GM18505 (cell line): Measurements from ENCODE around the gene SLFN5.
"Not testable (repeated sequence)": the region's sequence is repeated elsewhere in the genome, so short reads cannot be mapped to it uniquely, and the experiment has no call there.

ENCODE experiments used
- ATAC-seq: cut with Tn5 transposase; IDR thresholded peaks from one replicate; pipeline ENCODE4 v1.9.1; 2021; ENCODE audit not compliant: unreplicated experiment
- POLR2A ChIP-seq: IDR thresholded peaks from 4 replicates; pipeline ENCODE4 v1.6.1; 2011; ENCODE audit warnings: borderline replicate concordance; ENCODE audit not compliant: insufficient read depth, insufficient read length; ENCODE audit errors: extremely low read depth

Gene SLFN5

DNA sequence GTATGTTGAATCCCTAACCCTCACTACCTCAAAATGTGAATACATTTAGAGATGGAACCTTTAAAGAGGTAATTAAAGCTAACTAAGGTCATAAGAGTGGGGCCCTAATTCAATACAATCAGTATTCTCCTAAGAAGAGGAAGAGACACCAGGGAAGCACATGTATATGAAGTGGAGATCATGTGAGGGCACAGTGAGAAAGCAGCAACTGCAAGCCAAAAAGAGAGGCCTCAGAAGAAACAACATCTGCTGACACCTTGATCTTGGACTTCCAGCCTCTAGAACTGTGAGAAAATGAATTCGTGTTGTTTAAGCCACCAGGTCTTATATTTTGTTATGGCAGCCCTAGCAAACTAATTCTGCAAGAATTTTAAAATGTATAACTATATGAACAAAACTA, 13.2 kb upstream of the SLFN5 start:
- no peak for ATAC-seq
- no peak for TF ChIP-seq POLR2A

DNA sequence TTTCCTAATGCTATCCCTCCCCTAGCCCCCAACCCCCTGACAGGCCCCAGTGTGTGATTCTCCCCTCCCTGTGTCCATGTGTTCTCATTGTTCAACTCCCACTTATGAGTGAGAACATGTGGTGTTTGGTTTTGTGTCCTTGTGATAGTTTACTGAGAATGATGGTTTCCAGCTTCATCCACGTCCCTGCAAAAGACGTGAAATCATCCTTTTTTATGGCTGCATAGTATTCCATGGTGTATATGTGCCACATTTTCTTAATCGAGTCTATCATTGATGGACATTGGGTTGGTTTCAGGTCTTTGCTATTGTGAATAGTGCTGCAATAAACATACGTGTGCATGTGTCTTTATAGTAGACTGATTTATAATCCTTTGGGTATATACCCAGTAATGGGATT, 8.6 kb upstream of the SLFN5 start:
- not testable (repeated sequence) for ATAC-seq

DNA sequence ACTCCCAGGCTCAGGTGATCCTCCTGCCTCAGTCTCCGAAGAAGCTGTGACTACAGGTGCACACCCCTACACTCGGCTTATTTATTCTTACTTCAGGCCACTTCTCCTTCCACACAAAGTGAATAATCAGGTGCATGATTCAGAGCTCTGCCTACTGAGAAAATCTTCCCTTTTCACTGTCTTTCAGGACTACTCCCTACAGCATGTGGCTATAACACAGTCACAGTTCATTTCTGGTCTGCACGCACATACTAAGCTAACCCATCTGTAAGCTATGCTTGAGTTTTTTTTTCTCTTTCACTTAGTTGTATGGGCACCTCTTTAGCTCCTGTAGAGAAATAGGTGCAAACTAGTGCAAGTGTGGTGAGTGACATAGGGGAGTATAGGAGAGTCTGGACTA, 7.6 kb upstream of the SLFN5 start:
- no peak for ATAC-seq
- no peak for TF ChIP-seq POLR2A

DNA sequence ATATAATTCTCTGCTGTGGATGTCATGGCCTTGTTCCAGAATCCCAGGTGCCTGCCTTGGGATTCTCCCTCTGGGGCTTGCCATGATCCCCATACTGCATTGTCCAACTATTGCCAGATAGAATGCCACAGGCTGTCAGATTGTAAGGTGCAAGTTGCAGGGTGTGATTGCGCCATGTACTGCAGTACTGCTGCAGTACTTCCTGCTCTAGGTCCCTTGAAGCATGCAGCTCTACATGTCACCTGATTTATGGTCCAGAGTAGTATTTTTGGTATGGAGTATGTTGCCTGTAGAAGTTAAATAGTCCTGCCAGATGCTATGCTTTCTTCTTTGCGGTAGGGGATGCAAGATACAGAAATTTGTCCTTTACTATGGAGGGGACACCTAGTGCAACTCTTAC, 7.0 kb upstream of the SLFN5 start:
- no peak for TF ChIP-seq POLR2A
- ATAC-seq: no peak

DNA sequence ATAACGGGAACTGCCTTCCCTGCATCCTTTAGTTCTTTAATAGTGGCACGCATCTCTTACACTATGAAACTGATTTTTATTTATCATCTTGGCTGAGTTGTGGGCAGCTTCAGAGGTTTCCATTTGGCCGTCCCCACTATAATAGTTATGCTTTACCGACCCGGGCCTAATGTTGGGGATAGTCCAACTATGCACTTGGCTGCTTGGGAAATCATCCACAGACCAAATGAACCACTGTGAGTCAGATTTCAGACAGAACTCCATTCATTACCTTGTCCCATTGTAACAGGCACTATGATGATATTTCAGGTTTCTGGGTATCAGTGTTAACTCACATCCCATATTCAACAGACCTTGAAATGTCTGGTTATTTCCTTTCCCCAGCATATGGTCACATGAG, 6.1 kb upstream of the SLFN5 start:
- no peak for TF ChIP-seq POLR2A
- ATAC-seq: no peak

DNA sequence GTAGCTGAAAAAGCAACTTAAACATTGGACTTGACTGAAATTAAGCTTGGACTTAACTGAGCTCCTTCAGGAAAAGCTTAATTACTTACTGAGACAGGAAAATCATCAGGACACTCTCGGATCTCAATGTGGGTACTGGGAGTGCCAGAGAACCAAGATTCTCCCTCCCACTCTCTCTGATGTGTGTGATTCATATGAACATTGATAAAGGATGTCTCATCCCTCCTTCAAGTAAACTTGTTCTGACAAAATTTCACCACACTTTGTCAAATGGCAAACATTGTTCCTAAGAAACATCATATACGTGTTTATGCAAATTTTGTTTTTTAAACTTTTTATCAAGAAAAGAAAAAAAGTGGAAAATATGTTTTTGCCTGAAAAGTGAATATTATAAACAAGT, 4.1 kb upstream of the SLFN5 start:
- TF ChIP-seq POLR2A: no peak
- ATAC-seq: no peak

DNA sequence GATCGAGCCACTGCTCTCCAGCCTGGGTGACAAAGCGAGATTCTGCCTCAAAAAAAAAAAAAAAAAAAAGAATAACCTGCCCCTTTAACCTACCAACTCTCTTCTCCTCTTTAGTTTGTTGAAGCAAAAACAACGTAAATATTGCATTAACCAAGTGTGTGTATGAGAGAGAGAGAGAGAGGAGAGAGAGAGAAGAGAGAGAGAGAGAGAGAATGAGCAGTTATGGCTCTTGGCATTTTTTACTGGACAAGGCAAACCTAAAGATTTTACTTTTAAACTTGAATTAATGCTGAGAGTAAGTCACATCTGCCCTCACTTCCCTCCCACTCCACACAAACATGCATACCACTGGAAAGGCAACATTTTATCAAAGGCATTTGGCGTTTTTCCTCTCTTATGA, 3.0 kb upstream of the SLFN5 start:
- no peak for TF ChIP-seq POLR2A
- ATAC-seq: no peak

DNA sequence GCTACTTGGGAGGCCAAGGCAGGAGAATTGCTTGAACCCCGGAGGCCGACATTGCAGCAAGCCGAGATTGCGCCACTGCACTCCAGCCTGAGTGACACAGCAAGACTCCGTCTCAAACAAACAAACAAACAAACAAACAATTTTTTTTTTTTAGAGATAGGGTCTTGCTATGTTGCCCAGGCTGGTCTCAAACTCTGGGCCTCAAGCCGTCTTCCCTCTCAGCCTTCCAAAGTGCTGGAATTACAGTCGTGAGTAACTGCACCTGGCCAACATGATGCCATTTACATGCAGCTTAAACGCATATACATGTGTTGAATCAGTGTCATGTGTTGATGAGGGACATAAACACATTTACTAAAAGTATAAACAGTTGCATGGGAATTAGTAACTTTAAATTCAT, 2.0 kb upstream of the SLFN5 start:
- no peak for ATAC-seq

DNA sequence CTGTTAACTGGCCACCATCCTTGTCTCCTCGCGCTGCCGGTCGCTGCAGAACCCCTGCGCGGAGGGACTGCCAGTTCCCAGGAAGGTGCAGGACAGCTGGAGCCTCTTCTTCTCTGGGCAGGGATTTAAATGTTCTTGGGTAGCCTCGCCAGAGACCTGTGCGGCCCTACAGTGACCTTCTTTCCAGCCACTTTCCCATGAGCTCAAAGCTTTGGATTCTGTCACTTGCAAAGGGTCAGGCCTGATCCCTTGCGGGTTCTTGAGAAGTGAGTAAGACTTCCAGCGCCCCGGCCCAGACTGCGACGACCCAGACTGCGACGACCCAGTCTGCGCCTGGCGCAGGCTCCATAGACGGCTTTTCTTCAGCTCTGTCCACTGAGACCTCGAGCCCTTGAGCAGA, 1.4 kb upstream of the SLFN5 start:
- ATAC-seq: no peak
- TF ChIP-seq POLR2A: no peak

More for the DNA sequence above, 2.0 kb upstream of the SLFN5 start:
- no peak for TF ChIP-seq POLR2A

DNA sequence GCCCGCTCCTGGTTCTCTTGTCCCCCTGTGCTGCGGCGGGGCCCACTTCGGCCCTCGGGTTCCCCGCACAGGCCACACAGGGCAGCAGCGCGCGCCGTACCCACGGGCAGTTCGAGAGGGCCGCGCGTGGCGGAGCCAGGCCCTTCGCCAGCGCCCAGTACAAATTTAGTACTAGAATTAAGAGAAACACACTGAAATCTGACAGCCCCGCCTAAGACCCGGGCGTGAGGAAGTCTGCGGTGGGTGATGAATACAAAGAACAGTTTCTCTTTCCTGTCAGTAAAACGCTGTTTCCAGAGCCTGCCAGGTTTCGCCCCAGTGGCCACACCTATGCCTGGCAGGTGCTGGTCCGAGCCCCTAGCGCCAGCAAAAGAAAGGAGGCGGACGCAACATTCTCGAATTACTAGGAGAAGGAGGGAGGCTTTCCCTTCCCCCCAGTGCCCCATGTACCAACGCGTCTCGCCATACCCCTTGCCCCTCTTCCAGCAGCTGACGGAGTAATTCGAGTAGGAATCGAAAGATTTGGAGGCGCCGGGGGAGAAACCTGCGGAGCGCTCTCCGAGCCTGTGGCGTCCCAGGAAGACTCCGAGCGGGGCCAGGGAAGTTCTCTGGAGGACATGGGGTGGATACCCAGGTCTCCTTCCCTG, 591 bp upstream of the SLFN5 start:
- ATAC-seq: peak; percentile 53
- no peak for TF ChIP-seq POLR2A

DNA sequence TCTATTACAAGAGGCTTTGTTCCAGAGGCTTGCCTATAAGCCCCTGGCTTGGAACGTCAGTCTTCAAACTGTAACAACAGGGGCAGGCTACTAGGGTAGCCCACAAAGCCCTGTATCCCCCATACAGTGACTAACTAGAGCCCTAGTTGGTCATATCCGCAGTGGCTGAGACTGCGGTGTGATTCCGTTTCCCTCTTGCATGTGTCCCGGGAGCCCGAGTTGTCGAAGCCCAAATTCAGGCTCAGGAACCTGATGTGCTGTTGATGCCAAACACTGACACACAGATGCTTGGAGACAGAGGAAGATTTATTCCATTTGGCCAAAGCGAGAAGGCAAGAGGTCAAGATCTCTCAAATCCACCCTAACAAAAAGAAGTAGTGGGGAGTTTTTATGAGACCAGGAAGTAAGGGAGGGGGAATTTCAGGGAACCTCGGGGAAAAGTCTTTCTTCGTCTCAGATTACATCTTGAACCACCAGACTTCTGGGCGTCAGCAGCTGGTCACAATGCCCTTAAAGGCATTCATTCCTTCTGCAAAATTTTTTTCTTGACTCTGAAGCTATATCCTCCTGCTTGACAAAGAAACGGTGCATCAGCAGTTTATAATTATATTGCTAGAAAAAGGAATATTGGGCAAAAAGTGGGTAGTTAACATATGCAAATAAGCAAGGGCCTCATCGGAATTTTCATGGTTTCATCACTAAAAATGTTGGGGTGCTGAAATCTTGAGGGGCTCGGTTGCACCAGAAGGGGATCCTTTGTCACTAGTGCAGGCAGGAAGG, 879 bp downstream of the SLFN5 start:
- ATAC-seq: no peak
- TF ChIP-seq POLR2A: no peak

DNA sequence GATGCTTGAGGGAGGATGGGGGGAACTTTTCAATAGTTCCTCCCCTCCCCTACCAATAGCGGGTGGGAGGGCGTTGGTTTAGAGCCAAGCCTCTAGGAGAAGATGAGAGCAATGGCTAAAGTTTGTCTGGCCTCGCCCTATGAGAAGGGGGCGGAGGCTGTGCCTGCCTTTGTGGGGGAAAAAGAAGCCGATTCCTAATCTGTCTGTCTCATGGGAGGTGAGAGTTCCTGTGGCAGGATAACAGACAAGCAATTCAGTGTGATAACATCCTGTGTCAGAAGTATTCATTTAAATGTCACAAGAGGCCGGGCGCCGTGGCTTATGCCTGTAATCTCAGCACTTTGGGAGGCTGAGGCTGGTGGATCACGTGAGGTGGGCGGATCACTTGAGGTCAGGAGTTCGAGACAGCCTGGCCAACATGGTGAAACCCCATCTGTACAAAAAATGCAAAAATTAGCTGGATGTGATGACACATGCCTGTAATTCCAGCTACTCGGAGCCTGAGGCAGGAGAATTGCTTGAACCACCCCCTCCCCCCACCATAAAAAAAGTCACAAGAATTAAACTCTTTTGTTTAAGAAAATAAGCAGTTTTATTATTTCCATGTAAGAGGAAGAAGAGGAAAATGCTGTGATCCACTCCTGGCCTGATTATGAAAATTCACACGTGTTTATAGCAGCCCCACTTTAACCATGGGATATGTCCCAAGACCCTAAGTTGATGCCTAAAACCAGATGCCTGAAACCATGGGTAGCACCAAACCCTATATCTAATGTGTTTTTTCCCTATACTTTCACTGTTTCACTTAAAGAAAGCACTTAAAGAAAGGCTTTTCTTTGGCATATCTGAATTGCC, 1.7 kb downstream of the SLFN5 start:
- peak; percentile 57 for TF ChIP-seq POLR2A
- no peak for ATAC-seq

DNA sequence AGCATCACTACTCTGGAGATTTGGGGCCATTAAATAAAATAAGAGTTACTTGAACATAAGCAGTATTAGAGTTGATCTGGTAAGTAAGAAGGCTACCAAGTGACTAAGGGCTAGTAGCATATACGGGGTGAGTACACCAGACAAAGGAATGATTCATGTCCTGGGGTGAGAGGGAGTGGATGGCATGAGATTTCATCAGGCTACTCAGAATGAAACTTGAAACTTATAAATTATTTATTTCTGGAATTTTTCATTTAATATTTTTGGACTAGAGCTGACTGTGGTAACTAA, 2.3 kb downstream of the SLFN5 start:
- ATAC-seq: no peak
- TF ChIP-seq POLR2A: no peak

DNA sequence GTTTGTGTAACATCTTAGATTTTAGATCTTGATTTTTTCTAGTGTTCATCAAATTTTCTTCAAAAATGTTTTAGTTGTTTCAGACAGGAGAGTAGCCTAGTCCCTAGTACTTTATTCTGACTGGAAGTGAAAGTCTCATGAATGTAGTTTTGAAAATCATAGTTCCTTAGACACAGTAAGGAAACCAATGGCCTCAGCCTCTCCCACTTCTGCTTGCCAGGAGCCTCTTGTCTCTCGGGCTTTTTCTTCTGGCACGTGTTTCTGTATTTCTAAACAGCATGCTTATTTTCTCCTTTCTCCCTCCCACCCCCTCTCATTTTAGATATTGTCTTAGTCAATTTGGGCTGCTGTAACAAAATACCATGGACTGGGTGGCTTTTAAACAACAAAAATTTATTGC, 9.8 kb downstream of the SLFN5 start:
- ATAC-seq: no peak
- no peak for TF ChIP-seq POLR2A
